GM12872 (cell line): Measurements from ENCODE around the gene DUS4L.

Experiments
- TF ChIP-seq, protein P1 (sequence below): IDR thresholded peaks from 3 replicates; pipeline ENCODE4 v1.5.1; 2011; ENCODE audit warnings: low read depth, mild to moderate bottlenecking, low read length, moderate library complexity; ENCODE audit not compliant: insufficient read depth

Gene DUS4L

DNA sequence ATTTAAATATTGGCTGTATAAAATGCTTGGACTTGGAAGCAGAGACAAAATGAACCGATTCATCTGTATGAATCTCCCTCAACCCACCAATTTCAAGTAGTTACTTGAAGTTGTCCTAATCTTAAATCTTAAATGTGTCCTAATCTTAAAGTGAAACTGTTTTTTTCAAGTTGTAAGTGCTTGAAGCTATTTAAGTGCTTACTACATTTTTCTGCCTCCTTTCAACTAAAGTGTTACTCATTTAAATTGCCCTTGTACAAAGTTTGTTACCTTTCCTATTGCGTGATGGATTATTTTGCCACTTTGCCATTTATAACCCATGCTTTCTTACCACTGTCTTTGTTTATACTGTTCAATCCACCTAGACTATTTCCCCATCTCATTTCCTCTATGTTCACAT is 19.1 kb downstream of the DUS4L start:
- TF ChIP-seq, protein P1, sequence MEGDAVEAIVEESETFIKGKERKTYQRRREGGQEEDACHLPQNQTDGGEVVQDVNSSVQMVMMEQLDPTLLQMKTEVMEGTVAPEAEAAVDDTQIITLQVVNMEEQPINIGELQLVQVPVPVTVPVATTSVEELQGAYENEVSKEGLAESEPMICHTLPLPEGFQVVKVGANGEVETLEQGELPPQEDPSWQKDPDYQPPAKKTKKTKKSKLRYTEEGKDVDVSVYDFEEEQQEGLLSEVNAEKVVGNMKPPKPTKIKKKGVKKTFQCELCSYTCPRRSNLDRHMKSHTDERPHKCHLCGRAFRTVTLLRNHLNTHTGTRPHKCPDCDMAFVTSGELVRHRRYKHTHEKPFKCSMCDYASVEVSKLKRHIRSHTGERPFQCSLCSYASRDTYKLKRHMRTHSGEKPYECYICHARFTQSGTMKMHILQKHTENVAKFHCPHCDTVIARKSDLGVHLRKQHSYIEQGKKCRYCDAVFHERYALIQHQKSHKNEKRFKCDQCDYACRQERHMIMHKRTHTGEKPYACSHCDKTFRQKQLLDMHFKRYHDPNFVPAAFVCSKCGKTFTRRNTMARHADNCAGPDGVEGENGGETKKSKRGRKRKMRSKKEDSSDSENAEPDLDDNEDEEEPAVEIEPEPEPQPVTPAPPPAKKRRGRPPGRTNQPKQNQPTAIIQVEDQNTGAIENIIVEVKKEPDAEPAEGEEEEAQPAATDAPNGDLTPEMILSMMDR: no peak

DNA sequence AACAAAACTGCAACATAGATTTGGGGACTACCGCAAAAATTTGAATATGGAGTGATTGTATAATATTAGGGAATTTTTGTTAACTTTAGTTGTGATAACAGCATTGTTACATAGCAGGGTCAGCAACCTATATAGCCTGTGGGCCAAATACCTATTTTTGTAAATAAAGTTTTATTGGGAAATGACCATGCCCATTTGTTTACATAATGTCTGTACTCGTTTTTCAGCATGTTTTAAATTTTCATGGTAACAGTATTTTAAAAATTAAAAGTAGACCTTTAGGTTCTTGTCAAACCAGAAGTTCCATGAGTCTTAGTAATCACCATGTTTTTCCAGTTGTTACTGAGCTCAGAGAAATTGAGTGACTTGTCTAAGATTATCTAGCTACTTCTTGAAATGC is 20.9 kb downstream of the DUS4L start:
- TF ChIP-seq, protein P1: no peak

DNA sequence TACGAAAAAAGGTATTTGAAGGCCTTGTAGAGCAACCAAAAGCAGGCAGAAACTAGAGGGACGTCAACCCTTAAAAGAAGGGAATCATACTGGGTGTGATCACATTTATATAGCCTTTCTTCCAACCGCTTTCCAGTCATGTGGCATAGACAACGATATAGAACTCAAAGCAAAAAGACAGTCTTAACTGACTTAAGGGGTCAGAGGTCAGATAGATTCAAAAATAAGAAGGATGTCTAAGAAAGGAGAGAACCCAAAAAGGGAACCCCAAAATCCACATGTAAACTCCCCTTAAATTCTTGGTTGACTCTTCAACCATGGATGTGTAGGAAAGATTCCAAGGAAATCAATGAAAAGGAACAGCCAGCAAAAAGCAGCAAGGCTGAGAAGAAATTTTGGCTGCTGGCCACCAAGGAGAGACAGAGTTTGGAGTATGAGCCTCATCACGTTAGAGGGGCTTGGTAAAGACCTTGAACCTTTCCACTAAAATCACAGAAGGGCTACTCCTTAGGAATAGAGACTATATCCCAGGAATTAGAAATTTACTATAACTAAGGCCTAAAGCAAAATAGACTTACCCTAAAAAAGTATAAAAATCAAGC is 24.9 kb downstream of the DUS4L start:
- TF ChIP-seq, protein P1: no peak

DNA sequence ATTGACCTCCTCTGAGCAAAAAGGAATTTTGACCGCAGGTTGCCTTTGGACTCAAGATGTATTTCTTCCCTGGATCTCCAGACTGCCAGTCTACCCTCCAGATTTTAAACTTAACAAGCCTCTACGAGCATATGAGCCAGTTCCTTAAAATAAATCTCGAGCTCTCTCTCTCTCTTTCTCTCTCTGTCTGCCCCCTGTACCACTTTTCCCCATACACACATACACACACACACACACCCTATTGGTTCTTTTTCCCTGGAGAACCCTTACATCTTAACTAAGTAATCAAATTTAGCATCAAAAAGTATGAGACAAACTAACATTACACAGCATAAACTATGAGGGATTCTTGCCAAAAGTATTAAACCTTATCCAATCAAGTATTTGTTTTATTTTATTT is 27.6 kb downstream of the DUS4L start:
- TF ChIP-seq, protein P1: no peak

GRCh38 chr7:107592361-107593024 is 28.7 kb downstream of the DUS4L start:
- TF ChIP-seq, protein P1: no peak

DNA sequence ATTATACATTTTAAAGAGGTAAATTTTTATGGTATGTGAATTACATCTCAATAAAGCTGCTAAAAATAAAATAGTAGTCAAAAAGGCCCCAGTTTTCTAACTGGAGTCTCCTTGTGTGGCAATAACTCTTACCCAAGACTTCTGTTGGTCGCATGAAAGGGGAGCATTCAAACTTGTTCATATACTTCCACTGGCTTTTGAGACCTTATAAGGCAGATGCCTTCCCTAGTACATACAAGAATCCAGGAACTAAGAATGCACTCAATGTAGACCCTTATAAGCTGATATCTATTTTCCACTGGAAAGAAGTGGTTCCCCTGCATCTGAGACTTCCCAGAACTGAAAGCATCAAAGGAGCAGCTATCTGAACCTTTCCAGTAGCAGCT is 29.2 kb downstream of the DUS4L start:
- TF ChIP-seq, protein P1: no peak

GRCh38 chr7:107594961-107595737 is 31.4 kb downstream of the DUS4L start:
- TF ChIP-seq, protein P1: no peak
